NCI-H128 (cell line): Measurements from ENCODE around the gene TMEM114.

Source experiments
- DNase-seq: peaks from one replicate; lab custom pipeline; 2025; ENCODE audit not compliant: unreplicated experiment; lab: John Stamatoyannopoulos, UW

The TMEM114 gene

DNA sequence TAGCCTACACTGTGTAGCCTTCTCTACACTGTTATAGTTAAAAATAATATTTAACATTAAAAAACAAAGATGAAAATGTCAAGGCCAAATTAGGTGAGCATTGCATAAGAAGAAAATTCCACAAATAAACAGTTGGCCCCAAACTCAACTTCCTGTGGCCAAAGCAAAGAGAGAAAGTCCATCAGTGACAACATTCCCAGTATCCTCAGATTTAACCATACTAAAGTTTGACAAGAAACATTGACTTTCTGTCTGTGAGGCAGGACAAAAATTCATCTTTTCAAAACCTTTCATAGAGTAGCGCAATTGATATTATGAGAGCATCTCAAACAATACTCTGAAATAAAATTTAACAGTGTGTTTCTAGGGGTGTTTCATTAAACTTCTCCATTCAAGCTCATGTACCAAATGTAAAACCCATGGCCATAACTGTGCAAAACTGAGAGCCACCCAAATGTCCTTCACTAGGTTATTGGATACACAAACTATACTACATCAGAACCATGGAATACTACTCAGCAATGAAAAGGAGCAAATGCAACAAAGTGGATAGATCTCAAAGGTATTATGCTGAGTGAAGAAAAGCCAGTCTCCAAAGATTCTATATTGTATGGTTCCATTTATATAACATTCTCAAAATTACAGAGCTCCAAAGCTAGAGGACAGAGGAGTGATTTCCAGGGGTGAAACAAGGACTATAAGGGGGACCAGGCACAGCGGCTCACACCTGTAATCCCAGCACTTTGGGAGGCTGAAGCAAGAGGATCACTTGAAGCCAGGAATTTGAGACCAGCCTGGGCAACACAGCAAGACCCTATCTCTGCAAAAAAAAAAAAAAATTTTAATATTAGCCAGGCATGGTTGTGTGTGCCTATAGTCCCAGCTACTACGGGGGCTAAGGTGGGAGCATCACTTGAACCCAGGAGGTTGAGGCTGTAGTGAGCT is 38.7 kb downstream of the TMEM114 start:
- no peak for DNase-seq

DNA sequence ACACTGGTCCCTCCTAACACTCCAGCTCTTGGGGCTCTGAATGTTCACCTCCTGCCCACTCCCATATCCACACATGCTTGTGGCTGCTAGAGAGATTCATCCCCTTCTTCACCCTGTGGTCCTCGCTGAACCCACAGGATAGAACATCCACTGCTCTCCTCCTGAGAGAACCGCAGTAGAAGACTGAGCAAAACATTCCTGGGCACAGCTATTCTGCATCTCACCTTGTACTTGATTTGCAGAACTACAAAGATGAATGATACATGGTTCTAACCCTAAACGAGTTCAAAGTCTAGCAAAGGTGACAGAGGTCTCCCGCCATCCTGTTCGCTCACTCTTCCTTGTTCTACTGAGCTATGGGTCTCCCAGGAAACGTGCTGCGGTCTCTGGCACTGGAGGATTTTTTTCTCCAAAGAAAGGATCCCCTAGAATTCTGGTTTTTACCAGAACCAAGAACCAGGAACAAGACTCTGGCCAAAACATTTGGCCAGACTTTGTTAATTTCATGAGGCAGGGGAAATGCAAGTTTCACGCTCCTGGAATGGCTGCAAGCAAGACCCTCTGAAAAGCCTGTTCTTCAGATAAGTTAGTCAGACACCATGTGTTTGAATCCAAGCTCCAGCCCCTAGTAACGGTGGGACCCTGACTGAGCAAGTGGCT is 39.5 kb downstream of the TMEM114 start:
- no peak for DNase-seq

DNA sequence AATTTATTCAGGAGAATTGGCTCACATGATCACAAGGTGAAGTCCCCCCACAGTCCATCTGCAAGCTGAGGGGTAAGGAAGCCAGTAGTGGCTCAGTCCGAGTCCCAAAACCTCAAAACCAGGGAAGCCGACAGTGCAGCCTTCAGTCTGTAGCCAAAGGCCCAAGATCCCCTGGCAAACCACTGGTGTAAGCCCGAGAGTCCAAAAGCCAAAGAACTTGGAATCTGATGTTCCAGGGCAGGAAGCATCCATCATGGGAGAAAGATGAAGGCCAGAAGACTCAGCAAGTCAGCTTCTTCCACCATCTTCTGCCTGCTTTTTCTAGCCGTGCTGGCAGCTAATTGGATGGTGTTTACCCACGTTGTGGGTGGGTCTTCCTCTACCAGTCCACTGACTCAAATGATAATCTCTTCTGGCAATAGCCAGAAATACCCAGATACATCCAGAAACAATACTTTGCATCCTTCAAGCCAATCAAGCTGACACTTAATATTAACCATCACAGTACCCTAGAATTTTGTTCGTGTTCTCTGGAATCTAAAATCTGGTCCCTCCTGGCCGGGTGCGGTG is 40.4 kb downstream of the TMEM114 start:
- no peak for DNase-seq

DNA sequence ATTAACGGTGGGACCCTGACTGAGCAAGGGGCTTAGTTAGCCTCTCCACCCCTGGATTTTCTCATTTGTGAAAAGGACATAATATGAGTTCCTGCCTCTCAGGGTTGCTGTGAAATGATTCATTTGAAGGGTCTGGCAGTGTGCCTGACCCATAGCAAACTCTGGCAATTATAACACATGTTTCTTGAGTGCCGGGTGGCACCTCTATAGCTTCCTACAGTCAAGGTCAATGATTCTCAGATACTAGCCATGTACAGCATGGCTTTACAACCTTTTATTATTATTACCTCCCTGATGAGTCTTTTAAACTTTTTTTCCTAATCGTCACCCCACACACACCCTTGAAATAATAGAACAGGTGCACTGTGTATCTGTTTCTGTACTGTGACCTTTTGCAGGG is 42.1 kb downstream of the TMEM114 start:
- DNase-seq: no peak

DNA sequence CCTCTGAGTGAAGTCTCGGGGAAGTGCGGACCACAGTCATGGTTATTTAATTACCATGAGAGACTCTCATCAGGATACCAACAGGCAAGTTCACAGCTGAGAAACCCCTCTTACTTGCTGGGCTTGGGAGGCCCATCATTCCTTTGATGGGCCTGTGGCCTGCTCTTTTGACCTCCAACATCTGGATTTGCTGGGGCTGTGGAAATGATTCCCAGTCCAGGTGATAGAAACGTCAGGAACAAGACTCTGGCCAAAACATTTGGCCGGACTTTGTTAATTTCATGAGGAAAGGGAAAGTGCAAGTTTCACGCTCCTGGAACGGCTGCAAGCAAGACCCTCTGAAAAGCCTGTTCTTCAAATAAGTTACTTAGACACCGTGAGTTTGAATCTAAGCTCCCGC is 42.5 kb downstream of the TMEM114 start:
- no peak for DNase-seq

DNA sequence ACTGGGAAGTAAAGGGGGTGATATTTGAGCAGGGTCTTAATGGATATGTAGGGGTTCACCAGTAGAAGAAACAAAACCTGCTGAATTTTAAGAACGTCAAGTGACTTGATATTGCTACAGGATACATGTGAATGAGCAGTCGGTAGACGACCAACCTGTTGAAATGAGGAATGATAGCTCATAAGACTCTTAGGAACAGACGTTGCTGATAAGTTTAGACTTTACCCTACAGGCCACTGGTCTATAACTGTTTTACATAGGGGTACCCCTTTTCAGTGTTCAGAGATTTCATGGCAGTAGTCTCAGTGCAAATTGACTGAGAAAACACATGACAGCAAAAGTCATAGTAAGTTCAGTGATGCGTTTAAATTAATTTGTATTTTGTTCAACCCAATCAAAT is 45.9 kb downstream of the TMEM114 start:
- no peak for DNase-seq

DNA sequence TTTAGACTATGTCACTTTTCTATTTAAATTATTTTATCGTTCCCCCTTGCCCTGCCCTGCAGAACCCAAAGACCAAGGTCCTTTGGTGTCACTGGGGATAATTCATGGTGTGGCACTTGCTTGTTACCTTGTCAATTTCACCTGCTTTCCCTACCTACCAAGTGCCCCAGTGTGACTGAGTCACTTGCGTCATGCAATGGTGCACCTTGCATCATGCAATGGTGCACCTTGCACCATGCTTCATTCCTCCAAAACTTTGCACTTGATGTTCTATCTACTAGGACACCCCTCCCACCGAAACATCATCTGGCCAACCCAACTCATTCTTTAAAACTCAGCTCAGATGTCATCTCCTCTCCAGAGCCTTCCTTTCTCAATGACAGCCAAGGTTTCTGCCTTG is 47.1 kb downstream of the TMEM114 start:
- DNase-seq: no peak

DNA sequence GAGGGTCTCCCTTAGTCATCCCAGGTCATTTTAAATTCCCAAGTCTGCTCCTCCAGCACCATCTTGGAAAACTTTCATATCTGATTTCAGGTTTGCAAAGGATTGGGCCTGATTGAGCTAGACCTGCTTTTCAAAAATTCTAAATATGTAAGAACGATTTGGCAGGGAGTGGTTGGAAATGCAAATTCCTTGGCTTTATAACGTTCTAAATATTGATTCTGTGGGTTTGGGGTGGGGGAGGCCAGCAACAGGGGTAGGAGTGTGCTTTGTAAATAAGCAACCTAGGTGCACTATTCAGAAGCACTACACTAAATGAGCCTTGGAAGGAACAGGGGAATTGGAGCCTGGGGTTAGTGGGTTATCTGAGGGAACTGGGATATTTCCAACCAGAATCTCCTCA is 47.9 kb downstream of the TMEM114 start:
- DNase-seq: no peak

DNA sequence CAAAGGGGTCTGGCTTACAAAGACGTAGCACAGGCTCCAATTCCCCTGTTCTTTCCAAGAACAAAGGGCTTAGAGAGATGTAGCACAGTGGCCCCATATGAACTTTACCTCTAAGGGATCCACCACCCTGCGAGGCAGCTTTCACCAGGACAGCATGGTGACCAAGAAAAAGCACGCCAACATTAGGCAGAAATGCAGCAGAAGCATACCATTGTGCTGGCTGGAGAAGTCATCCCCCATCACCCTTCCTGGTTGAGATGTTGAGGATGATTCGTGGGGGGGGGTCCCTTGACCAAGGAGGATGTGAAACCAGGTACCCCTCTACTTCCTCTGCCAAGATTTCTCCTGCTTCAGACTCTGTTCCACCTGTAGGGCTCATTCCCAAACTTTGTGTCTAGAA is 48.4 kb downstream of the TMEM114 start:
- no peak for DNase-seq

DNA sequence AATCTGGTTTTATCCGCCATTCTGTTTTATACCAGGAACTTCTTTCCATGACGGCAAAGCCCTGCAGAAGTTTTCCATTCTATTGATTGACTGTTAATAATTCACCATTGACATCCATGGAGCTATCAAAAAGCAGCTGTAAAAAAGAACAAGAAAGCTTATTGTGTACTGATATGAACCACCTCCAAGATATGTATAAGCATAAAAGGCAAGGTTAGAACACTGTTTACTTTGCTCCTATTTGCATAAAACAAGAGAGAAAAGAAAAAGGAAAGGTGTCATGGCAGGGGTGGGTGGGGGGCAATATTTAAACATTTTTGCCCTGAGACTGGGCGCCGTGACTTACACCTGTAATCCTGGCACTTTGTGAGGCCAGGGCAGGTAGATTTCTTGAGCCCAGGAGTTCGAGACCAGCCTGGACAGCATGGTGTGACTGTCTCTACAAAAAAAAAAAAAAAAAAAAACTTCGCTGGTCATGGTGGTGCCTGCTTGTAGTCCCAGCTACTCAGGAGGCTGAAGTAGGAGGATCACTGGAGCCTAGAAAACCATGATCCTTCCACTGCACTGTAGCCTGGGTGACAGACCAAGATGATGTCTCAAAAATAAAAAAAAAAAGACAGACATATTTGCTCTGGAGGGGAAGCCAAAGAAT is 52.5 kb downstream of the TMEM114 start:
- no peak for DNase-seq

DNA sequence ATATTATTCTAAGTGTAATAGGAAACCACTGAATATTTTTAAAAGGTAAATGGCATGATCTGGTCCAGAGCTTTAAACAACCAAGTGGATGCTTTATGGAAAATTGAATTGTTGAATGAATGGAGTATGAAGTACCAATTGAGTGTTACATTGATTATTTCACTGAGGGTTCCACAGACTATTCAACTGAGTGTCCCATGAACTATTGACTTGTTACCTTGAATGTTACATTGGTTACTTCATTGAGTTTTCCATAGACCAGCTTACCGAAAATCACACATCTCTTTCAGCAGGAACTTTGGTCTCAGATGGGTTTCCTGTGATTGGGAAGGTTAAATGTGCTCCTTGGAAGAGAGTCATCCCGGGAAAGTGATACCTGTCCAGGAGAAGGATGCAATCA is 56.8 kb downstream of the TMEM114 start:
- no peak for DNase-seq

DNA sequence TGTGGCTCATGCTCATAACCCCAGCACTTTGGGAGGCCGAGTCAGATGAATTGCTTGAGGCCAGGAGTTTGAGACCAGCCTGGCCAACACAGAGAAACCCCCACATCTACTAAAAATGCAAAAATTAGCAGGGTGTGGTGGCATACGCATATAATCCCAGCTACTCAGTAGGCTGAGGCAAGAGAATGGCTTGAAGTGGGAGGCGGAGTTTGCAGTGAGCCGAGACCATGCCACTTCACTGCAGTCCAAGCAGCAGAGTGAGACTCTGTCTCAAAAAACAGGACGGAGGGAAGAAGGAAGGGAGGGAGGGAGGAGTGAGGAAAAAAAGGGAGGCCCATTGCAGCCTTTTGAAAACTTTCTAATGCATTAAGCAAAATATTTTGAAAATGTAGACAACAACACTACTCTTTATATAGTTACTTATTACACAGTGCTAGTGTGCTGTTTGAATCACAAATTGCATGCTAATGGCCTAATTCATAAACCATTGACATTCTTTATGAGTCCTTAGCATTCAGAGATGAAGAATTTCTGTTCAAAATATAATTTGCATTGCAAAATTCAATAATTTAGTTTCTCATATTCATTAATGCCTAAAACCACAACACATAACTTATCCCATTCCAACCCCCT is 59.4 kb downstream of the TMEM114 start:
- no peak for DNase-seq

DNA sequence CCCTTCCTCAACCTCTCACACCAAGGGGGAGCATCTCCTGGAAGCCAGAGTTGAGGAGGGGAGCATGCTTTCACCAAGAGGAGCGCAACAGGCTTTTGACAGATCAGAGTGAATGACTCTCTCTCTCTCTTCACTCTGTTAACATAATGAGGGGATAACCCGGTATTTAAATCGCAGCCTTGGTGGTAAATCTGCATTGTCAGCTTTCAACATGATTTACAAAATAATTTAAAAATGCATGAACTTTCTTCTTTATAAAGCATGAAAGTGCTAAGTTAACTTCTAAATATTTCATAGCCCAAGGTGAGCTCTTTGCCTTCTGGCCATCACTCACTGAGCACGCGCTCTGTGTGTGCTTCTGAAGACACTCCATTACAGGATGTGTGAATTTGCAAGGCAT is 61.8 kb downstream of the TMEM114 start:
- DNase-seq: no peak

DNA sequence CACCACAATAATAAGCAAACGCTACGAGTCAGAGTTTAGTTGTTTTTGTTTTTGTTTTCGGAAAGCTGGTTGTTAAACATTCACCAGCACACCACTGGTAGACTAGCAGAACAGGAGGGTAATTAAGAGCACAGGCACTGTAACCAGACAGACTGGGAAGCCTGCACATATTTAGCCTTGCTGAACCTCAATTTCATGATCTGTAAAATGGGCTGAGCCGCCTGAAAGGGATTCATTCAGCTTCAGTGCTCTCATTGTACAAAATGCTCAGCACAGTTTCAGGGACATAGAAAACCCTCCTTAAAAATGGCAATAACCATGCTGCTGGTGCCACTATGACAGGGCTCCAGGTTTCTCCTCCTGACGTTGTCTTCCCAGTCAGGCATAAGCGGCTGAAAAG is 66.4 kb downstream of the TMEM114 start:
- DNase-seq: no peak

DNA sequence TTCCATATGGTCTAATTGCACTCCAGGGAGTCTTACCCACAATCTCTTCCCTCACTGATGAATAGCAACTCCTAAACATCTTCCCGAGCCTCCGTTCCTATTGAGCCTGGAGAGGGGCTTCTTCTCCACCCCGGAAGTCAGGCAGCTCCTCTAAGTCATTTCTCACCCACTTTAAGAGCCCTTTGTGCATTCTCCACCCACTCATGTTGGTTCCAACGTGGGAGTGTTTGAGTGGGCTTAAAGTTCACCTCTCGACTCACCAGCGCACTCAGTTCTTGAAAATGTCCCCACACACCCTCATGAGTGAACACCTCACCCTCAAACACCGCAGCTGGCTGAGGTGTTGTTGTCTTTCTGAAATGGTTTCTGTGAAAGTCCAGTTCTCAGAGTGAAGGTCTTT is 67.6 kb downstream of the TMEM114 start:
- DNase-seq: no peak

DNA sequence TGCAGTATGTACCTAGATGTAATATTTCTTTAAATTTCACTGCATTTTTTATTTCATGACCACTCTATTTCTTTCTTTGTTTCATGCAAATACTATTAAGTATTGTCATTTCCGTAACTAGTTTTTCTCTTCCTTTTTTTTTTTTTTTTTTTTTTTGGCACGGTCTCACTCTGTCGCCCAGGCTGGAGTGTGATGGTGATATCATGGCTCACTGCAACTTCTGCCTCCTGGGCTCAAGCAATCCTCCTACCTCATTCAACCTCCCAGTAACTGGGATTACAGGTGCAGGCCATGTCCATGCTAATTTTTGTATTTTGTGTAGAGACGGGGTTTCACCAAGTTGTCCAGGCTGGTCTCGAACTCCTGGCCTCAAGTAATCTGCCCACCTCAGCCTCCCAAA is 70.7 kb downstream of the TMEM114 start:
- DNase-seq: no peak
